GM12878 (cell line): ENCODE results near the gene CPVL. TPM values are rescaled to one million over a fixed set of nuclear protein-coding genes. Genes with fewer than 3 reads are reported as not detected.

ENCODE experiments used
- ATAC-seq: fragments of 200-7000 bp; cut with Tn5 transposase; 3 replicates; pipeline ENCODE4 v1.9.1; 2020; ENCODE audit warnings: mild to moderate bottlenecking, moderate library complexity
- BruUV-seq: library from RNA; stranded (reverse); fragments of 400-500 nt; replicated peaks from 2 replicates; lab custom pipeline; 2021; lab: Mats Ljungman, UMichigan
- CTCF ChIA-PET: fragments of 300-600 bp; sonication (Branson Sonifier 250); formaldehyde crosslinking; extraction: SDS; loops from one replicate; lab custom pipeline; 2021; ENCODE audit warnings: inconsistent platforms; lab: Yijun Ruan, JAX
- POLR2A ChIA-PET: fragments of 350-600 bp; formaldehyde crosslinking; extraction: SDS; loops from one replicate; lab custom pipeline; 2021; ENCODE audit warnings: inconsistent platforms; lab: Charles Lee
- RAD21 ChIA-PET: fragments of 300-600 bp; sonication (Branson Sonifier 250); formaldehyde crosslinking; loops from one replicate; lab custom pipeline; 2023; ENCODE audit warnings: antibody characterized with exemption; ENCODE audit not compliant: unreplicated experiment; lab: Charles Lee
- SMC1A ChIA-PET: fragments of 300-600 bp; sonication (Branson Sonifier 250); formaldehyde crosslinking; loops from one replicate; lab custom pipeline; 2023; ENCODE audit not compliant: unreplicated experiment, uncharacterized antibody; lab: Charles Lee
- DNase-seq: peaks from one replicate; pipeline ENCODE4 v3.0.0-alpha.2; 2011; ENCODE audit warnings: low read depth, low spot score
- FAIRE-seq: peaks from 3 replicates; lab custom pipeline; 2011; peaks lifted over from hg19 to GRCh38; lab: Jason Lieb, UNC
- H2AFZ ChIP-seq: 2 replicates; pipeline ENCODE4 v1.6.0; 2011; ENCODE audit warnings: low read depth, low read length, control low read depth; ENCODE audit not compliant: control insufficient read depth
- H3K27ac ChIP-seq: 2 replicates; pipeline ENCODE4 v1.5.1; 2011; ENCODE audit warnings: control low read depth; ENCODE audit not compliant: control insufficient read depth, insufficient read depth
- H3K27me3 ChIP-seq, 2 experiments: replicated peaks in 1 of 2; 2 replicates each; pipeline versions ENCODE4 v1.6.0 to v1.6.1; 2011; ENCODE audit warnings: low read length in 1 of 2; ENCODE audit not compliant: control insufficient read depth in 2 of 2, insufficient read depth in 2 of 2
- H3K36me3 ChIP-seq, 2 experiments: 2 replicates each; pipeline ENCODE4 v1.5.1; 2011; ENCODE audit warnings: low read length in 1 of 2; ENCODE audit not compliant: control insufficient read depth in 2 of 2, insufficient read depth in 2 of 2
- H3K4me1 ChIP-seq: 2 replicates; pipeline ENCODE4 v1.6.1; 2011; ENCODE audit warnings: mild to moderate bottlenecking, low read length, moderate library complexity, mixed read lengths; ENCODE audit not compliant: control insufficient read depth, insufficient read depth
- H3K4me2 ChIP-seq: 2 replicates; pipeline ENCODE4 v1.6.0; 2011; ENCODE audit warnings: control low read depth; ENCODE audit not compliant: control insufficient read depth, insufficient read depth
- H3K4me3 ChIP-seq: fragments of 200-600 bp; sonication (generic); 2 replicates; pipeline ENCODE4 v1.5.1; 2016
- H3K79me2 ChIP-seq: 2 replicates; pipeline ENCODE4 v1.6.0; 2011; ENCODE audit warnings: low read length; ENCODE audit not compliant: control insufficient read depth, insufficient read depth
- H3K9ac ChIP-seq: 2 replicates; pipeline ENCODE4 v1.8.0; 2011; ENCODE audit warnings: low read length, control low read depth, mixed read lengths; ENCODE audit not compliant: control insufficient read depth, insufficient read depth
- H3K9me3 ChIP-seq: replicated peaks from 3 replicates; pipeline ENCODE4 v1.5.1; 2011; ENCODE audit warnings: mild to moderate bottlenecking, low read length; ENCODE audit not compliant: control insufficient read depth, insufficient read depth
- H4K20me1 ChIP-seq: 2 replicates; pipeline ENCODE4 v1.6.0; 2011; ENCODE audit not compliant: control insufficient read depth, insufficient read depth
- CBX3 ChIP-seq: fragments of 200-600 bp; sonication (generic); IDR thresholded peaks from 2 replicates; pipeline ENCODE4 v1.6.1; 2016; ENCODE audit warnings: low read depth, borderline replicate concordance
- FOXK2 ChIP-seq: fragments of 450-650 bp; IDR thresholded peaks from 2 replicates; pipeline ENCODE4 v1.6.1; 2017; ENCODE audit warnings: mild to moderate bottlenecking, moderate library complexity
- FOXM1 ChIP-seq: IDR thresholded peaks from 2 replicates; pipeline ENCODE4 v1.6.1; 2012; ENCODE audit warnings: low read depth, mild to moderate bottlenecking, inconsistent platforms, low read length, moderate library complexity
- IKZF2 ChIP-seq, 2 experiments: fragments of 450-650 bp; IDR thresholded peaks; 2 replicates each; pipeline ENCODE4 v1.6.1; 2017; ENCODE audit warnings: mild to moderate bottlenecking in 2 of 2, moderate library complexity in 2 of 2
- MTA2 ChIP-seq: fragments of 450-650 bp; IDR thresholded peaks from 2 replicates; pipeline ENCODE4 v1.6.1; 2016; ENCODE audit warnings: low read depth, mild to moderate bottlenecking, moderate library complexity
- MTA3 ChIP-seq: IDR thresholded peaks from 2 replicates; pipeline ENCODE4 v1.6.1; 2012; ENCODE audit warnings: low read length, inconsistent platforms, borderline replicate concordance
- MYB ChIP-seq: fragments of 150-350 bp; IDR thresholded peaks from 2 replicates; pipeline ENCODE4 v1.6.1; 2014; ENCODE audit warnings: mild to moderate bottlenecking, low read depth, low read length, borderline replicate concordance
- MYC ChIP-seq: IDR thresholded peaks from 2 replicates; pipeline ENCODE4 v1.6.1; 2011; ENCODE audit warnings: mild to moderate bottlenecking, low read length, moderate library complexity, inconsistent platforms; ENCODE audit not compliant: insufficient read depth, insufficient replicate concordance, insufficient read length, severe bottlenecking
- NFIC ChIP-seq: IDR thresholded peaks from 2 replicates; pipeline ENCODE4 v1.6.1; 2012; ENCODE audit warnings: low read depth, mild to moderate bottlenecking, inconsistent platforms, low read length, moderate library complexity
- TCF3 ChIP-seq: IDR thresholded peaks from 2 replicates; pipeline ENCODE4 v1.6.1; 2012; ENCODE audit warnings: low read depth, mild to moderate bottlenecking, low read length, borderline replicate concordance; ENCODE audit not compliant: insufficient read depth
- ZSCAN29 ChIP-seq: fragments of 450-650 bp; IDR thresholded peaks from 2 replicates; pipeline ENCODE4 v1.6.1; 2017; ENCODE audit warnings: mild to moderate bottlenecking, moderate library complexity
- ZZZ3 ChIP-seq: IDR thresholded peaks from 2 replicates; pipeline ENCODE4 v1.6.1; 2011; ENCODE audit warnings: low read depth; ENCODE audit not compliant: control insufficient read depth, insufficient read length
- WGBS: methylation state at CpG from one replicate; pipeline ENCODE4 v1.1.6; 2016; ENCODE audit warnings: low lambda C conversion rate; ENCODE audit not compliant: insufficient replicate concordance, insufficient coverage; ENCODE audit errors: missing lambda C conversion rate; 5-methylcytosine and 5-hydroxymethylcytosine counted together
- in situ Hi-C: fragments of 300-500 bp; cut with MboI; formaldehyde crosslinking; loops from 9 replicates; pipeline ENCODE4 v1.14.3; 2018; ENCODE audit warnings: mixed read lengths
- intact Hi-C: fragments of 100-400 bp; cut with micrococcal nuclease; formaldehyde crosslinking; loops from one replicate; pipeline ENCODE4 v1.14.2; 2022; ENCODE audit not compliant: unreplicated experiment
- polyA plus RNA-seq, 11 experiments: library from polyadenylated mRNA; depleted of rRNA in 4 of 11; unstranded in 6 of 11; stranded (reverse) in 5 of 11; fragments of >200 nt; fragmentation: Nextera tagmentation in 4 of 11; fragmentation: Illumina TruSeq in 1 of 11; extraction: Ambion mirVana in 4 of 11; extraction: Trizol in 1 of 11; gene quantifications; 1 replicate in 1 of 11; 2 replicates in 10 of 11; pipeline versions ENCODE4 v1.2.1 to v1.2.3, GENCODE V29; 2011 to 2016; ENCODE audit warnings: inconsistent platforms in 2 of 11, missing spikeins in 2 of 11, low read depth in 1 of 11
- total RNA-seq, 4 experiments: library from RNA; depleted of rRNA in 3 of 4; stranded (reverse); fragments of >200 nt in 3 of 4; fragmentation: Illumina TruSeq in 1 of 4; extraction: Trizol in 1 of 4; gene quantifications; 2 replicates each; pipeline versions ENCODE4 v1.2.1 to v1.2.3, GENCODE V29; 2013 to 2021
- TF ChIP-seq, protein P1 (sequence below): IDR thresholded peaks from 2 replicates; pipeline ENCODE4 v1.6.1; 2011; ENCODE audit warnings: mild to moderate bottlenecking, low read depth, low read length, moderate library complexity; ENCODE audit not compliant: insufficient replicate concordance
- TF ChIP-seq, protein P2 (sequence below): IDR thresholded peaks from 2 replicates; pipeline ENCODE4 v1.6.1; 2011; ENCODE audit warnings: low read depth, low read length, improper control_type of control experiment, borderline replicate concordance
- TF ChIP-seq, protein P3 (sequence below): fragments of 450-650 bp; IDR thresholded peaks from 2 replicates; pipeline ENCODE4 v1.6.1; 2018; ENCODE audit warnings: borderline replicate concordance, mild to moderate bottlenecking; ENCODE audit not compliant: partially characterized antibody

Gene CPVL
- total and polyA plus RNA-seq, 10 of the 15 experiments (the other 5 are each of a cell fraction or from before 2014, with no cell fraction given): 0.59 TPM; not detected in 9

- ChIA-PET SMC1A (no interaction called here), POLR2A (no interaction called here), RAD21 (no interaction called here), CTCF (no interaction called here)
- H3K79me2 ChIP-seq: no peaks in the 10 kb centered on the region
- no peak within 1 kb of the TSS for H3K4me2 ChIP-seq
- no peaks in the 10 kb centered on the region for H3K4me1 ChIP-seq
- H3K9me3 ChIP-seq: peaks cover 3% of the 10 kb centered on the region; the same call in 2 of the 3 replicates
- H3K4me3 ChIP-seq: no peak within 1 kb of the TSS
- no peak within 1 kb of the TSS for H3K9ac ChIP-seq
- FAIRE-seq (no peak), DNase-seq (no peak), ATAC-seq (no peak)
- no peaks in the 10 kb centered on the region for H3K36me3 ChIP-seq
- in situ Hi-C loops: no loop called here
- intact Hi-C loops: no loop called here
- no peaks in the 10 kb centered on the region for H4K20me1 ChIP-seq
- TF ChIP-seq CBX3 (no peak), FOXK2 (no peak), ZZZ3 (no peak), ZSCAN29 (no peak), MTA2 (no peak), FOXM1 (no peak), TCF3 (no peak), IKZF2 (IDR thresholded peaks at IDR 0.05) (no peak), MYC (no peak), NFIC (no peak), MYB (no peak), MTA3 (no peak)
- TF ChIP-seq, protein P1, sequence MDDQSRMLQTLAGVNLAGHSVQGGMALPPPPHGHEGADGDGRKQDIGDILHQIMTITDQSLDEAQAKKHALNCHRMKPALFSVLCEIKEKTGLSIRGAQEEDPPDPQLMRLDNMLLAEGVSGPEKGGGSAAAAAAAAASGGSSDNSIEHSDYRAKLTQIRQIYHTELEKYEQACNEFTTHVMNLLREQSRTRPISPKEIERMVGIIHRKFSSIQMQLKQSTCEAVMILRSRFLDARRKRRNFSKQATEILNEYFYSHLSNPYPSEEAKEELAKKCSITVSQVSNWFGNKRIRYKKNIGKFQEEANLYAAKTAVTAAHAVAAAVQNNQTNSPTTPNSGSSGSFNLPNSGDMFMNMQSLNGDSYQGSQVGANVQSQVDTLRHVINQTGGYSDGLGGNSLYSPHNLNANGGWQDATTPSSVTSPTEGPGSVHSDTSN: no peak
- TF ChIP-seq, protein P2, sequence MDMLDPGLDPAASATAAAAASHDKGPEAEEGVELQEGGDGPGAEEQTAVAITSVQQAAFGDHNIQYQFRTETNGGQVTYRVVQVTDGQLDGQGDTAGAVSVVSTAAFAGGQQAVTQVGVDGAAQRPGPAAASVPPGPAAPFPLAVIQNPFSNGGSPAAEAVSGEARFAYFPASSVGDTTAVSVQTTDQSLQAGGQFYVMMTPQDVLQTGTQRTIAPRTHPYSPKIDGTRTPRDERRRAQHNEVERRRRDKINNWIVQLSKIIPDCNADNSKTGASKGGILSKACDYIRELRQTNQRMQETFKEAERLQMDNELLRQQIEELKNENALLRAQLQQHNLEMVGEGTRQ: no peak
- TF ChIP-seq, protein P3, sequence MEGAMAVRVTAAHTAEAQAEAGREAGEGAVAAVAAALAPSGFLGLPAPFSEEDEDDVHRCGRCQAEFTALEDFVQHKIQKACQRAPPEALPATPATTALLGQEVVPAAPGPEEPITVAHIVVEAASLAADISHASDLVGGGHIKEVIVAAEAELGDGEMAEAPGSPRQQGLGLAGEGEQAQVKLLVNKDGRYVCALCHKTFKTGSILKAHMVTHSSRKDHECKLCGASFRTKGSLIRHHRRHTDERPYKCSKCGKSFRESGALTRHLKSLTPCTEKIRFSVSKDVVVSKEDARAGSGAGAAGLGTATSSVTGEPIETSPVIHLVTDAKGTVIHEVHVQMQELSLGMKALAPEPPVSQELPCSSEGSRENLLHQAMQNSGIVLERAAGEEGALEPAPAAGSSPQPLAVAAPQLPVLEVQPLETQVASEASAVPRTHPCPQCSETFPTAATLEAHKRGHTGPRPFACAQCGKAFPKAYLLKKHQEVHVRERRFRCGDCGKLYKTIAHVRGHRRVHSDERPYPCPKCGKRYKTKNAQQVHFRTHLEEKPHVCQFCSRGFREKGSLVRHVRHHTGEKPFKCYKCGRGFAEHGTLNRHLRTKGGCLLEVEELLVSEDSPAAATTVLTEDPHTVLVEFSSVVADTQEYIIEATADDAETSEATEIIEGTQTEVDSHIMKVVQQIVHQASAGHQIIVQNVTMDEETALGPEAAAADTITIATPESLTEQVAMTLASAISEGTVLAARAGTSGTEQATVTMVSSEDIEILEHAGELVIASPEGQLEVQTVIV: no peak
- no TSS peak for BruUV-seq
- H3K27ac ChIP-seq: no peak within 1 kb of the TSS
- 28% methylated on average over 59 of the region's 66 CpGs for WGBS
- peaks cover 11 to 17% of the 10 kb centered on the region in 2 experiments for H3K27me3 ChIP-seq
- H2AFZ ChIP-seq: no peak within 1 kb of the TSS
Observed at GRCh38 chr7:28958235-28958979, 187.9 kb downstream of the CPVL start, which contains the start of gene TRIL. Gene TRIL (minus strand): TSS chr7:28958330. CDS start chr7:28958046, 284 bp downstream.
